GM19468 (cell line): ENCODE data around the gene SAE1.

Experiments
- ATAC-seq: cut with Tn5 transposase; IDR thresholded peaks from one replicate; pipeline ENCODE4 v1.9.1; 2021; ENCODE audit warnings: mild to moderate bottlenecking, moderate library complexity, moderate number of reproducible peaks; ENCODE audit not compliant: unreplicated experiment; ENCODE audit errors: extremely low read depth

Gene SAE1

DNA sequence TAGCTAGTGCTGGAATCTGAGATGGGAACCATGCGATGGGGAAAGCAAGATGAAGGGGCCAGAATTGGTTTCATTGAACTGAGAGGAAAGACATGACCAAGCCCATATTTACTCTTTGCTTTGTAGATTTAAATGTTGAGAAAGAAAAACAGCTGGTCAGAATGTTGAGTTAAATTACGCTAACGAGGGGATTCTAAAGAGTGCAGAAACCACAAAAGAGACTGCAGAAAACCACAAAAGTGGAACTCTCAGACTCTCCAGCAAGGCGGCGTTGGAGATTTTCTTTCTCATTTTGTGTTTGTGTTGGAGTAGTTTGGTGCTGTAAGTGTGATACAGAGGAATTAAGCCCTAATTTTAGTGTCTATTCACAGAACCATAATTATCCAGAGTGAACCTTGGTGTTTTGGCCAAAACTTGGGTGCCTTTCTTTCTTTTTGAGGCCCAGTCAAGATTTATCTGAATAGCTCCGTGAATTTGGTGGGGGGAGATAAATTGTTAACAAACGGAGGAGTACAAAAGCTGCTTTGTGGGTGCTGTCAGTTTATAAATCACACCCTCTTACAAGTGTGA lies 26.3 kb downstream of the SAE1 start:
- ATAC-seq: no peak

DNA sequence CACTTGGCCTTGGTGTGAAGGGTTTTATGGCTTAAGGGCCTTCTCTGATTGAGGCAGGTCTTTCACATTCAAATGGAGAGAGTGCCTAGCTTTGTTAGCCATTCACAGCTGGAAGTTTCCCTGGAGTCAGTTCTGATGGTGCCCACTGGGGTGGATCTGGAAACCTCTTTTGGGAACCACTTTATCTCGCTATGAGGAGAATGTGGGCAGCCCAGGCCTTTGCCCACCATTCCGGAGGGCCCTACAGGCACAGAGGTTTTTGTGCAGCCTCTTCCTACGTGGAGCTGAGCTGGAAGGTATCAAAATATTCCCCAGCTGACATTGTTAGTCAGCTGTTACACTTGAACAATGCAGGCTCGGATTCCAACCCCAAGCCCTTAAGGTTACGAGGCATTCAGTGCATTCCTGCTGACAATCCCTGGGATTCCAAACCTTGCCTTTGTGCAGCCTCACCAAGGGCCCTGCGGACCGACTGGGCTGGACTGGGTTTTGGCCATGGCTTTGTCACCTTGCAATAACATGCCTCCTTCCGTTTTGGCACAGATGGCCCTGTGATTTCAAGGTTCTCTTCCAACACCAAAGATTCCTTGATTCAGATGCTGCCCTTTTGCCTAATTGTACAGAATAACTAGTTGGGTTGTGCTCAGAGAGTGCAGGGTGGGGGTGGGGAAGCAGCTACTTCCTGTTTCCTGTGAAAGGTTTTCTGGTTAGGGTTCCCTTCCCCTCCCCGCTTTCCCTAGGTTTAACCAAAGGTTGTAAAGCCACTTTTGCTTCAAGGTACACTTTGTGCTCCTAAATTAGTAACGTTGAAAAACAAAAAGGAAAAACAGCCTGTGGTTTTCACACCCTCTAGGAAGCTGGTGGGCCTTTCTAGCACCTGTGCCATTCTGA lies 27.0 kb downstream of the SAE1 start:
- no peak for ATAC-seq

DNA sequence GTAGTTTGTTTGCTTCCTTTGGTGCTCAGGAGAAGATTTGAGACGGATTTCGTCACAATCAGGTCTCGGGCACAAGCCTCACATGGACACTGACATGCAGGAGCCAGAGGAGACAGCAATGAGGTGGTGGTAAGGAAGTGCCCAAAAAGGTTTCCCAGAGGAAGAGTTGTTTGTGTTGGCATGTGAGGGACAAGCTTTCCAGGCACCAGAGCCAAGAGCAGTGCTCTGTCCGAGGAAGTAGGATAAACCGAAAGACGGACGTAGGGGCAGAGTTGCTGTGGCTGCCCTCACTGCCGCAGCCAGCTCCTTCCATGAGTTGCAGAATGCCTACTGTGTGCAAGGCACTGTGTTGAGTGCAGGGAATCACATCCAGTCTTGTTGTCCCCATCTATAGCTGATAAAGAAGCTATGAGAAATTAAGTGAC lies 27.7 kb downstream of the SAE1 start:
- ATAC-seq: no peak

DNA sequence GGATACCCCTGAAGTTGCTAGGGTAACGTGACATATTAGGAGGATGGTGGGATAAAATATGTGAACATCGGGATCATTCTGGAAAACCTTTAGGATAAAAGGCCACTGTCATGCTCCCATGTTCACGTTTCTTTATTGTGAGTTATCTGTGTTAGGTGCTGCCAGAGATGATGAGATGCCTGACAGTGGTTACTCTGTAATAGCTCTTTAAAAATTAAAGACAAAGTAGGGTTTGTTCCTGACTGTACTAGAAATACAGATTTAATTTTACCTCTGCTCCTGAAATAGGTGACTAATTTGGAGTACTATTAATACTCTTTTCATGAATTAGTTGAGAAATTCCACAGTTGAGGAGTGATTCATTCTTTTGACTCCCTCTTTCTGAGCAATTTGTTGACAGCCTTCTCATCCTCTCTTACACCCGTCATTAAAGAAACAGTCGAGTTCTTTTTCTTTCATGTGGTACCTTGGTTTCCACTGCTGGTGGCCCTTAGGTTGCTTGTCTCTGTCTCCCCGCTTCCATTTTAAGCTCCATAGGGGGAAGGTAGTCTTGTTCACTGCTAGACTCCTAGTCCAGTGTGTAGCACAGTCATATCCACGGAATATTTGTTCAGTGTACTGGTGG lies 28.4 kb downstream of the SAE1 start:
- no peak for ATAC-seq

DNA sequence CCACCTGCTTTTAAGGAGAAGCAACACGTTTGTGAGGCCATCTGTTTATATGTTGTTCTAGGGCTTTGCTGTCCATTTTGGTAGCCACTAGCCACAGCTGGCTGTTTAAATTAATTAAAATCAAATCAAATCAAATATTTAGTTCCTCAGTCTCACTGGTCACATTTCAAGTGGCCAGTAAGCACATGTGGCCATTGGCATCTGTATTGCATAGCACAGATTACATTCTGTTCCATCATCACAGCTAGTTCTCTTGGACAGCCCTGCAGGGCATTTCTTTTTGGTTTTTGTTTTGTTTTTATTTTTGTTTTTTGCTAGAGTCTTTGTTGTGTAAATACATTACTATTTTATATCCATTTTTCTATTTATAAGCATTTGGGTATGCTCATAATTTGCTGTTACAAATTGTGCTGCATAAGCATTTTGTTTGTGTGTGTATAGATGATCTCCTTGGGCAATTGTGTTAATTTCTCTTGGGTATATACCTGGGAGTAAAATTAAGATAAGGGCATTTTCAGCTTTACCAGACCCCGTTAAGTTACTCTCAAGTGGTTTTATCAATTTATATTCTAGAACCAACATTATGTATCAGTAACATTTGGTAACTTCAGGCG lies 31.3 kb downstream of the SAE1 start:
- no peak for ATAC-seq

DNA sequence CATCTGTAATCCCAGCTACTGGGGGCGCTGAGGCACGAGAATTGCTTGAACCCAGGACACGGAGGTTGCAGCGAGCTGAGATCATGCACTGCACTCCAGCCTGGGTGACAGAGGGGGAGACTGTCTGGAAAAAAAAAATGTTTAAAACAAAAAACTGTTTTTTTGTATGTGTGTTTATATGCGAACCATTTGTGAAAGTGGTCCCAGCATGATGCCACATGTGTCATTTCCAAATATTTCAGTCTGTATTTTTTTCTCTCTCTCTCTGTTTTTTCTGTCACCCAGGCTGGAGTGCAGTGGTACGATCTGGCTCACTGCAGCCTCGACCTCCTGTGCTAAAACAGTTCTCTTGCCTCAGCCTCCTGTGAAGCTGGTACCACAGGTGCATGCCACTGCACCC lies 37.4 kb downstream of the SAE1 start:
- ATAC-seq: no peak

DNA sequence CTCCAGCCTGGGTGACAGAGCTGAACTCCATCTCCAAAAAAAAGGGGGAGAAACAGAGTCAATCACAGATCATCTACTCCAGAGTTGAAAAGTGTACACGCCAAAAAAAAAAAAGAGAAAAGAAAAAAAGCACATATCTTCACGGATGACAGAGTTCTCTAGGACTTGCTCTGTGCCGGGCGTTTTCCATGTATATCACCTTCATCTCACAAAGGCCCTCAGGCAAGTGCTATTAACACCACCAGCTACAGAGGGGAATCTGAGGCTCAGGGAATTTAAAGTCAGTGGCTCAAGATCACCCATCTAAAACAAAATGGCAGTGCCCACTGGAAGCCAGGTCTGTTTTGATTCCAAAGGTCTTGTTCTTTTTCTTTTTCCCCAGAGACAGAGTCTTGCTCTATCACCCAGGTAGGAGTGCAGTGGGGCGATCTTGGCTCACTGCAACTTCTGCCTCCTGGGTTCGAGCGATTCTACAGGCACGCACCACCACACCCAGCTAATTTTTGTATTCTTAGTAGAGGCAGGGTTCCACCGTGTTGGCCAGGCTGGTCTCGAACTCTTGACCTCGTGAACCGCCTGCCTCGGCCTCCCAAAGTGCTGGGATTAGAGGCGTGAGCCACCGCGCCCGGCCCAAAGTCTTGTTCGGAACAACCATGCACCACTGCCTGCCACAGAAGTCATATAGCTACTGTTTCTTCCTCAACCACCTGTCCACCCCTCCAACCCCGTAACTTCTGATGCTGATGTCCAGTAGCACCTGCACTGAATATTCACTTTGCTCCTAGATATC lies 42.2 kb downstream of the SAE1 start:
- no peak for ATAC-seq

DNA sequence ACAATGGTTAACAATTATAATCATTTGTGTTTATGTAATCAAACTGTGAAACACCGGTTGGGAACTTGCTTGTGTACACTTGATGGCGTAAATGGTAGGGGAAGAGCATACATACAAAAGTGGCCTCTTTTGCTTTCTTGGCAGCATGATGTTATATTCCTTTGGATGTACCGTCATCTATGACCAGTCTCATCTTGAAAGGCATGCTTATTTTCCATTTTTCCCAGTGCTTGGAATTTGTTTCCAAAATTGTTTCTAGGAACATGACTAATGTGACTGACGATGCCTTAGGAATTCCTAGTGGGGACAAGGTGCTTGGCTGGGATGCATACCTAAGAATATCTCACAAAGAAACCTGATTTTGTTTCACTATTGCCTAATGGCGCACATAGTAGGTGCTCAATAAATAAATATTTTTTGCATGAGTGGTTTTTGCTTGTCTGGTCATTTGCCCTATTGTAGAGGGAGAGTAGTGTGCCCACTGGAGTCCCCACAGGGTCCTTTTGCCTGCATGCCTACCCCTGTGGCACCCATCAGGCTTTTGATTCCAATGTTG lies 45.5 kb downstream of the SAE1 start:
- no peak for ATAC-seq

DNA sequence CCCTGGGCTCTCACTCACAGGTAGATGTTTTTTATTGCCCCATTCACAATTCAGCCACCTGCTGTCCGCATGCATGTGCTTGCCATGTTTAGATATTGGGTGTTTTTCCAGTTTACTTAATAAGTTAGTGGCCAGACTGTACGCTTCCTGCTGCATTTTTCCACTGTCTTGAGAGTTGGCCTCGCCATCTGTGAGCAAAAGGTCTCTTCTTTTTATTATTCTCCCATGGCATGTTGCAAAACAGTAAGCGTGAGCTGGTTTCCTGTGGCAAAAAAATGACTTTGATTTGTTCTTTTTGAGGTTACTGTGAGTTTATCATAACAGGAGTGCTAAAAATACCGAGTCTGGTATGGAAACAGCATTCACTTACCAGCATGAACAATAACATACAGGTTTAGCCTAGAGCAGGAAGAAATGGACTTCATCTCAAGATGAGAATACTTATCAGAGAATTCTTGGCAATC lies 46.0 kb downstream of the SAE1 start:
- no peak for ATAC-seq

DNA sequence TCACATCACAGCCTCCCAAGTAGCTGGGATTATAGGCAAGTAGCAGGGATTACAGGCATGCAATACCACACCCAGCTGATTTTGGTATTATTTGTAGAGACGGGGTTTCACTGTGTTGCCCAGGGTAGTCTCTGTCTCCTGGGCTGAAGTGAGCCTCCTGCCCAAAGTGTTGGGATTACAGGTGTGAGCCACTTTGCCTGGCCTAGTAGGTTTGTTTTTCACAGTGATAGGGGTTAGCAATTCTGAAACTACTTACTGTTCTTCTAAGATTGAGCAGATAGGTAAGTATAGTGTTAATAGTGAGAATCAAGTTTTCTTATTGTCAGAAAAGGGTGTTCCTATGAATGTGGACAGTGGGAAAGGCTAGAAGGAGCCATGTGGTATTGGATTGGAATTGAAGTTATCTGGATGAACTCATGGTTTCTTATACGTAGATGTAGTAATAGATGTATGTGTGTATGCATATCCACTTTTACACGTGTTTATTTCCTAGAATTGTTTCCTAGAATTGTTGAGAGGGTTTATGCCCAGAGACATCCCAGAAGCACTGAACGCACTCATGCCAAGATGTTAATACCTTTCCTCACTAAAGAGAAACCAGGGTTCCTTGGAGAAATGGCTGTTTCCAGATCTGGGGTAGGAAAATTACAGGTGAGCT lies 49.1 kb downstream of the SAE1 start:
- ATAC-seq: no peak

DNA sequence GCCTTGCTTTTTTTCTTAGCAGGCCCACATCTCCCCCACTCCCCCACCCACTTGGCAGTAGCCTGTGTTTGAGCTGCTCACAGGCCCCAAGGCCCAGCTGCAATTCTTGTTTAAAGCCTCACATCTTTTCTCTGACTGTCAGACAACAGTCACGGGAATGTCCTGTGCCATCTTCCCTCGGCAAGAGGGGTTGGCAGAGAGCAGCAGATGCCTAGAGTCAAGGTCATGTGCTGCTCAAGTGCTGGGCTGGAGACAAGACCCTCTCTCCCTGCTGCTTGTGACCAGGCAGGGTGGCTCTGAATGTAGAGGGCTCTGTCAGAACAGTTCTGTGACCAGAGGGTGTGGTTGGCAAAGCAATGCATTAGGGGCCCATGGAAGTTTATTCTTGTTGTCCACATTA lies 53.0 kb downstream of the SAE1 start:
- no peak for ATAC-seq

DNA sequence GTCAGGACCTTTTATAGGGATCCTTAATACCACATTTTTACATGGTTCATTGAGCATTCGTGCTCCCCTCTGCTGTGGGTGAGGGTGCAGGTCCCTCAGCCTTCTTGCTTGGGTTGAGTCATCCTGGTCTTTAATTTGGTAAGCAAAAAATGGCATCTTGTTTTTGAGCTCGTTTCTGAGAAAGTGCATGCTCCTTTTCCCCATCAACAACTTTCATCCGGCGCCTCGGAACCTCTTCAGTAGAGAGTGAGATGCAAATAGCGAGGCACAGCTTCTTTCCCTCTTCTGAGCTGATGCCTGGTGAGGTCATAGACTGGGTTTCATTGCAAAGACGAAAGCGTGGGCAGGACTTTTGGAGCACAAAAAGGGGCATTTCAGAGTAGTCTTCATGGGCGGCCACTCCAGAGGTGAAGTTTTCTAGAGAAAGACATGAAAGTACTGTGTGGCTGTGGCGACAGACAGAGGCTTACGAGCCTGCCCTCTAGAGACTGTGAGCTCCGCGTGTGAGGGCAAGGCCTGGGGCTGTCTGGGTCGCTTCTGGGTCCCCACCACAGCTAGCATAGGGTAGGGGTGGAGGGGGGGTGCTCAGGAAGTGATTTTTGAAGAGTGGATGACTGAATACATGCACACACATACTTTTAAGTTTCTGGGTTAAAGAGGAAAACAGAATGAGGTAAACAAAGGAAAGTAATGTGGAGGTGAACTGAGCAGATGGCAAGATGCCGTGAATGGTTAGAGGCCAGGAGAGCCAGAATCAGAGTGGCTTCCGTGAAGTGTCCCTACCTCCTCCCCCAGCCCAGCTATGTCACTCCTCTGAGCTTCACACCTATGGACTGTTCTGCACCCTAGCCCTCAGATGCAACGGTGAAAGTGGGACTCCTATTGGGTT lies 56.1 kb downstream of the SAE1 start:
- peak; percentile 57 for ATAC-seq

DNA sequence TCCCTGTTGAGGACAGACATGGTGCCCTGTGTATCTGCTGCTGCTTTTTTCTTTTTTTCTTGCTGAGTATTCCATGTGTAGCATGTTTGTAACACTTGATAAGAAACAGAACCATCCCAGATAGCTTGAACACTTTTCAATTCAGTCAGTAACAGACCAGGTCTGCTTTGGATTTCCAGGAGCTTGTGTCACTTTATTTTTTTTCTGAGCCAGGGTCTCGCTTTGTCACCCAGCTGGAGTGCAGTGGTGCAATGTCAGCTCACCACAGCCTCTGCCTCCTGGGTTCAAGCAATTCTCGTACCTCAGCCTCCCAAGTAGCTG lies 56.7 kb downstream of the SAE1 start:
- no peak for ATAC-seq

DNA sequence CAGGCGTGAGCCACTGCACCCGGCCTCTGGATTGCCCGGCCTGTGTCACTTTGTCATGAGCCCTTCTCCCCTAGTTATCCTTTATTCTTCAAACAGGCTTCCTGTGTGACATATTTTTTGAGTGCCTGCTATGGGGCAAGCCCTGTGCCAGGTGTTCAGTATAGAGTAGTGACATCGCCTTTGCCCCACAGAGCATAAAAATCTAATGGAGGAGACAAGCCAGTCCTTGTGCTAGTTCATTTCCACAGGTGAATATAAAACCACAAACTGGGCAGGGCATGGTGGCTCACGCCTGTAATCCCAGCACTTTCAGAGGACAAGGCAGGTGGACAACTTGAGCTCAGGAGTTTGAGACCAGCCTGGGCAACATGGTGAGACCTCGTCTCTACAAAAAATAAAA lies 57.2 kb downstream of the SAE1 start:
- no peak for ATAC-seq

DNA sequence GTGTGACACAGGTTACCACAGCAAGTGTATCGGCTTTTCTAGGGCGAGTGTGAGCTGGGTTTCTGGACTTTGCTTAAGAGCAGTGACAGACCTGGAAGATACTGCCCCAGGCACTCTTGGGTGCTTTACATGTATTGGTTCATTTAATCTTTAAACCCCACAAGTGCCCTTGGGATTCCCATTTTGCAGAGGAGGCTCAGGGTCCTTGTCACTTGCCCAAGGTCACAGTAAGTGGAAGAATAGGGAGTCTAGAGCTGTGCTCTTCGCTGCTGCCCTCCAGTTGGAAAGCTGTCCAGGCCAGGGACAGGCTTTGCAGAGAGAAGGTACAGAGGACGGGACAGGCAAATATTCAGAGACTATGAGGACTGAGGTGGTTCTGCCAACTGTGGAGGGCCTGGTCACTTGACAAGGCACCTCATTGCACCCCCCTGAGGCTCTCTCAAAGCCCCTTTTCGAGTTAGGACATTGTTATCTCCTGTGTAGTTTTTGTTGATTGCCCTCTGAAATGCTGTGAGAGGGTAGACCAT lies 57.9 kb downstream of the SAE1 start:
- ATAC-seq: no peak

DNA sequence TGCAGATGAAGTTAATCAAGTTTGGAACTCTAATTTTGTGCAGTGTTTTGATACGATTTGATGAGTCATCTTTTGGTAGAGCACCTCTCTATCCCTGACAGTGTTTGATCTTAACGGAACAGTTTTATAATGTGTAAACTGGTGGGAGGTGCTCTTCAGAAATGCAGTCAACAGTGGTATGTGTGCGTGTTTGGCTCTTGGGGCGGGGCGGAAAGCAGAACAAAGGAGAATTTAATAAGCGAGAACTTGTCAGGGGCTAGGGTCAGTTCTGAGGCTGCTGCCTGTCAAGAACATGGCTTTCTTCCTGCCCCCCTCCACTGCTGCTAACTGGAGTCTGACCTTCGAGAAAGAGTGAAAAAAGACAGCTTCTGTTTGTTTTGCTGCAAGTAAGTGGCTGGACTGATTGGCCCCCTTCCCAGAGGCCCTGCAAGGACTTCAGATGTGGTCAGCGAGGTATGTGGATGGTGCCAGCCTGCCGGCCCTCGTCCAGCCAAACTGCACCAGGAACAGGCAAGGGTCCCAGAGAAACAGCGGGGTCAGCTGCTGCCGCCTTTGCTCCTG lies 59.6 kb downstream of the SAE1 start:
- no peak for ATAC-seq

DNA sequence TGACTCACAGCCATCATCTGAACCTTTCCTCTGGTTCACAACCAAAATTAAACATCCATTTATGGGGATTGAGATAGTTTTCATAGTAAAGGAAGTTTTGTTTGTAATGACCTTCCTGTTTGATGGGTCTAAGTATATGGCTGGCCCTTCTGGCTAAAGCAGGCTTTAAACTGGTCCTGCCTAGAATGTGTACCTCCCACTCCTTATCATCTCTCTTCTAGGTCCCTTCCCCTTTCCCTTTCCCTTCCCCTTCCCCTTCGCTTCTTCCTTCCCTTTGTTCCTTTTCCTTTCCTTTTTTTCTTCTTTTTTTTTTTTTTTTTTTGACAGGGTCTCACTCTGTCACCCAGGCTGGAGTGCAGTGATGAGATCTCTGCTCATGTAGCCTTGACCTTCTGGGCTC lies 64.8 kb downstream of the SAE1 start:
- ATAC-seq: no peak

DNA sequence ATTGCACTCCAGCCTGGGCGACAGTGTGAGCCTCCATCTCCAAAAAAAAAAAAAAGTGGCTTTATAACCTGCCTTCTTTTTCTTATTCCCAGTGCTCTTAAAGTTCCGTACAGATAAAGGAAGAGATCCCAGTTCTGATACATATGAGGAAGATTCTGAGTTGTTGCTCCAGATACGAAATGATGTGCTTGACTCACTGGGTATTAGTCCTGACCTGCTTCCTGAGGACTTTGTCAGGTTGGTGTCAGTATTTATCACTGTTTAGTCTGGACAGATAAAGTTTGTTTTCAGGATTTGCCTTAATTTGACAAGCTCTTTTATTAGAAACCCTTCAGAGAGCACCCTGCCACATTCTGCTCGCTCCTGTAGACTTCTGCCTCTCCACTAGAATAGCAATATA lies 66.5 kb downstream of the SAE1 start:
- no peak for ATAC-seq
